Type B pancreatic cell (in vitro differentiated cells): Measurements from ENCODE around the gene ANGPTL7. TPM values are rescaled to one million over a fixed set of nuclear protein-coding genes. Genes with fewer than 3 reads are reported as not detected.

Experiments
- DNase-seq: peaks from one replicate; pipeline ENCODE4 v3.0.0; 2021; ENCODE audit warnings: mixed read lengths; ENCODE audit not compliant: unreplicated experiment; ENCODE audit errors: extremely low spot score
- H3K27ac Mint-ChIP-seq: 2 replicates; pipeline ENCODE4 v1.8.0; 2021; ENCODE audit warnings: mild to moderate bottlenecking, mixed read lengths
- H3K27me3 Mint-ChIP-seq: 2 replicates; pipeline ENCODE4 v1.8.0; 2021; ENCODE audit warnings: mixed read lengths
- H3K36me3 Mint-ChIP-seq: 2 replicates; pipeline ENCODE4 v1.8.0; 2021; ENCODE audit warnings: mixed read lengths
- H3K4me1 Mint-ChIP-seq: one replicate; pipeline ENCODE4 v1.8.0; 2021; ENCODE audit warnings: mixed read lengths; ENCODE audit not compliant: unreplicated experiment
- H3K4me3 Mint-ChIP-seq: 2 replicates; pipeline ENCODE4 v1.8.0; 2021; ENCODE audit warnings: mild to moderate bottlenecking, mixed read lengths
- H3K9me3 Mint-ChIP-seq: 2 replicates; pipeline ENCODE4 v1.8.0; 2021; ENCODE audit warnings: mixed read lengths
- total RNA-seq: library from RNA; stranded (reverse); gene quantifications from 2 replicates; pipeline ENCODE4 v1.2.1, GENCODE V29; 2021; ENCODE audit warnings: low replicate concordance
- TF ChIP-seq, protein P1 (sequence below): fragments of 200-600 bp; sonication (generic); conservative IDR thresholded peaks from 2 replicates; pipeline ENCODE4 v1.5.0; 2021; ENCODE audit warnings: antibody characterized with exemption, mild to moderate bottlenecking

ANGPTL7 gene
- total RNA-seq, 1 donor from 2014 or later, result 0.70 TPM

DNA sequence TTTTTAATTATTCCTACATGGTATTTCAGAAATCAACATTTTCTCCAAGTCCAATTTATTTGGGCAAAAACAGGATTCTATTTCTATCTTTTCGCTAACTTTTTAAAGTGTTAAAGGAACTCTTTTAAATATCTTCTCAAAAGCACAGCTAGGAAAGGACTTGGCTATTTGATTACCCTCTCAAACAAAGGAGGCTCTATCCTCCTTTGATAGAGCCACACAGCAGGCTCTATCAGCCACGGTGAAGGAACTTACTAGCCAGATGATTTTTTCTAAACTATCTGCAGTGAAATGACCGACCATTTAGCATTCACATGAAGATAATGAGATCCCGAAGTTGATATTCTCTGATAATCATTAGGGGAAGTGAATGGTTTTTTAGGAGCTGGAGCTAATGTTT lies 9.1 kb downstream of the ANGPTL7 start:
- Mint-ChIP-seq H3K36me3 (peaks cover 7% of the 10 kb centered on the region), H3K27me3 (no peaks in the 10 kb centered on the region), H3K9me3 (no peaks in the 10 kb centered on the region), H3K27ac (no peak overlapping the region), H3K4me3 (no peak overlapping the region), H3K4me1 (no peaks in the 10 kb centered on the region)
- TF ChIP-seq, protein P1, sequence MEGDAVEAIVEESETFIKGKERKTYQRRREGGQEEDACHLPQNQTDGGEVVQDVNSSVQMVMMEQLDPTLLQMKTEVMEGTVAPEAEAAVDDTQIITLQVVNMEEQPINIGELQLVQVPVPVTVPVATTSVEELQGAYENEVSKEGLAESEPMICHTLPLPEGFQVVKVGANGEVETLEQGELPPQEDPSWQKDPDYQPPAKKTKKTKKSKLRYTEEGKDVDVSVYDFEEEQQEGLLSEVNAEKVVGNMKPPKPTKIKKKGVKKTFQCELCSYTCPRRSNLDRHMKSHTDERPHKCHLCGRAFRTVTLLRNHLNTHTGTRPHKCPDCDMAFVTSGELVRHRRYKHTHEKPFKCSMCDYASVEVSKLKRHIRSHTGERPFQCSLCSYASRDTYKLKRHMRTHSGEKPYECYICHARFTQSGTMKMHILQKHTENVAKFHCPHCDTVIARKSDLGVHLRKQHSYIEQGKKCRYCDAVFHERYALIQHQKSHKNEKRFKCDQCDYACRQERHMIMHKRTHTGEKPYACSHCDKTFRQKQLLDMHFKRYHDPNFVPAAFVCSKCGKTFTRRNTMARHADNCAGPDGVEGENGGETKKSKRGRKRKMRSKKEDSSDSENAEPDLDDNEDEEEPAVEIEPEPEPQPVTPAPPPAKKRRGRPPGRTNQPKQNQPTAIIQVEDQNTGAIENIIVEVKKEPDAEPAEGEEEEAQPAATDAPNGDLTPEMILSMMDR, result no peak
- no peak for DNase-seq

DNA sequence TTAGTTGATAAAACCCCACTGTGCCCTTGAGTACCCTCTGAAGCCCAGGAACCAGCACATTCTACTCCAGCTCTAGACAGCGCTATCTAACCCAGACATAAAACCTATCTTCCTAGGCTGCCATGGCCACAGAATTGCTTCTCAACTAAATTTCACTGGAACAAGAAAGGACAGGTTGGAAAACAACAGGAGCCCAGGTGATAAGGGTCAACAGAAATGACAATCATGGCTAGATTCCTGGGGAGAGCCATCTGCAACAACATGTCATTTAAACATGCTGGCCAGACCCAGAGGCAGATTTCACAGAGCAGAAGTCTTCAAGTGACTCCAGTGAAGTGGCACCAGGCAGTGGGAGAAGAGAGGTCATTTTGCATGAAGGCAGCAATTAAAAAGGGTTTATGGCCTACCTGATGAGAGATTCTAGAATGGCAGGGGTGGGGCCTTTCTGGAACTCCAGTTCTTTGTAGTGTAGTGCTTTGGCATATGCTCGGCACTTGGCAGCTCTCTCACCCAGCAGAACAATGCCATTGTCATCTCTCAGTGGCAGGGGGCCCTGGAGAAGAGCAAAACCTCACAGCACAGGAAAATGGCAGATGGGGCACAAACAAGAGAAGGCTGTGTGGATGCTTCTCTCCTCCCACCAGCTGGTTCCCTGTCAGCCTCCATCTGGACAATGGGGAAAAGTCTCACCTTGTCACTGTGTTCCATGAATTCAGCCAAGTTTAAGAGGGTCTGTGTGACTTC lies 9.9 kb downstream of the ANGPTL7 start:
- Mint-ChIP-seq H3K4me3 (no peak overlapping the region), H3K4me1 (no peaks in the 10 kb centered on the region), H3K27ac (no peak overlapping the region), H3K9me3 (no peaks in the 10 kb centered on the region), H3K36me3 (peaks cover 12% of the 10 kb centered on the region), H3K27me3 (no peaks in the 10 kb centered on the region)
- TF ChIP-seq, protein P1, result no peak
- DNase-seq, result no peak

DNA sequence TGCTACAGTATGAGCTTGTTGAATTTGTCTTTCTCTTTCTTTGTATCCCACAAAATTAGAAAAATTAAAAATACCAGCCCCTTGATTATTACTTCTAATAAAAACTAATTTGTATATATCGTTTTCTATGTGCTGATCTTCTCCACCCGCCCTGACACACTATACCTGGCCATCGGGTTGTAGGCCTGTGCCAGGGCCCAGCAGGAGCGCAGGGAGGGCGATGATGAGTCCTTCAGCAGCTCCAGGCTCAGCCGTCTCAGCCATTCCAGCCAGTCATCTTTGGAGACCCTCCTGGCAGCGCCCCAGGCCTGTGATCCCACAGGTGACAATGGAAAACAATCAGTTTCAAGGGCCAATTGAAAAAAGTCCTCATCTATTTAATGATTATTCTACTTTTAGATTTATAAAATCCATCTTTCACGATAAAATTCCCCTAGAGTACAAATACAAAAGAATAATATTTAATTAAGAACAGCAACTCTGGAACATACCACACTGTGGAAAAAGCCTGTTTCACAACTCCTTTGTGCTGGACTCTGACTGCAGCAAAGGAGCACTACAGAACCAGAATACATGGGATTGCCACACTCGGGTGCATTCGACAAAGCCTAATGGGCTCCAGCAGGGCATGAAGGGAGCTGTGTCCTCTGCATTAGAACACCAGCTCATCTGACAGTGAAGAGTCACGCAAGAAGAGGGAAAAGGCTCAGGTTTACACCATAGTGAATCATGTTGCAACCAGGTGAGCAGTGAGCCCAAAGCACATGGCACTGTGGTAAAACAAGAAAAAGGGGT lies 15.4 kb downstream of the ANGPTL7 start:
- no peak for DNase-seq
- H3K36me3 Mint-ChIP-seq, result peaks cover 19% of the 10 kb centered on the region
- TF ChIP-seq, protein P1, result no peak
- H3K27me3 Mint-ChIP-seq, result no peaks in the 10 kb centered on the region
- H3K9me3 Mint-ChIP-seq, result no peaks in the 10 kb centered on the region
- H3K4me1 Mint-ChIP-seq, result no peaks in the 10 kb centered on the region
- no peak overlapping the region for H3K4me3 Mint-ChIP-seq
- H3K27ac Mint-ChIP-seq, result no peak overlapping the region

DNA sequence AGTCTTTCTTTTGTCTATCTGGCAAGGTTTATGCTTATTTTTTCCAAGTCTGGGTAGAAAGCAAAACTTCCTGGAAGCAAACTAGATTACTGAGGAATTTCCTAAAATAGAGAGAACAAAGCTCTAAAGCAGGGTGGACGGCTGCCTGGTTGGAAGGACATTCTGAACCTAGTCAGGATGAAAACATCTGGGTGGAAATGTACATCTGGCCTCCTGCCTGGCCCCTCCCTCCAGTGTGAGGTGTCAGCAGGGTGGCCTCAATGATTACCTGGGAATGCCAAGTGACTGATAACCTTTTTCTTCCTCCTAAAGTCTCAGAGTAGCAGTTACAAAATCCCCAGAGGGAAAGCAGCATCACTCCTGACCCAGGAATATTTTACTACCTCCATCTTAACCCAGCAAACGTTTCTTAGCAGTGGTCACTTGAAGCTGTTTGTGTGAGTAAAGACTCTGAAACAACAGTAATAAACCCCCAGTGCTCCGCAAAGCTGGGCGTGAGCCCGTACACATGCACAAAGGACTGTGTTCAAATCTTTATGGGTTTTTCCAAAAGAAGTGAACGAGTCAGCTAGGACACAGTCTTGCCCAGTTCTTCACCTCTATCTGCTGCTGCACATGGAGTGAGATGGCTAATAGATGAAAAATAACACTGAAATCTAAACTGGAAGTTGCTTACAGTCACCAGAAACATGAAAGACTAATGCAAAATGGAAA lies 18.9 kb downstream of the ANGPTL7 start:
- no peaks in the 10 kb centered on the region for H3K9me3 Mint-ChIP-seq
- H3K27me3 Mint-ChIP-seq, result no peaks in the 10 kb centered on the region
- no peak overlapping the region for H3K4me3 Mint-ChIP-seq
- TF ChIP-seq, protein P1, result no peak
- no peaks in the 10 kb centered on the region for H3K4me1 Mint-ChIP-seq
- DNase-seq, result no peak
- H3K36me3 Mint-ChIP-seq, result peaks cover 33% of the 10 kb centered on the region
- H3K27ac Mint-ChIP-seq, result no peak overlapping the region

DNA sequence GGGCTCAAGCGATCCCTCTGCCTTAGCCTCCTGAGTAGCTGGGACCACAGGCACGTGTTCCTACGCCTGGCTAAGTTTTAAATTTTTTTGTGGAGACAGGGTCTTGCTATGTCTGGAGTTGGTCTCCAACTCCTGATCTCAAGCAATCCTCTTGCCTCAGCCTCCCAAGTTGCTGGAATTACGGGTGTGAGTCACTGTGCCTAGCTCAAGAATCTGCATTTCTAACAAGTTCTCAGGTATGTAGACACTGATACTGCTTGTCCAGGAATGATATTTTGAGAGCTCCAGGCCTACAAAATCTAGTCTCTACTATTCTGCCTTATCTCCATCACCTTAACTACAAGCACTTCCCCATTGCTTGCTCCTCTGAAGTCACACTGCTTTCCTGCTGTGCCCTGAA lies 22.3 kb downstream of the ANGPTL7 start:
- H3K27ac Mint-ChIP-seq, result no peak overlapping the region
- TF ChIP-seq, protein P1, result no peak
- H3K4me3 Mint-ChIP-seq, result no peak overlapping the region
- no peaks in the 10 kb centered on the region for H3K9me3 Mint-ChIP-seq
- no peaks in the 10 kb centered on the region for H3K27me3 Mint-ChIP-seq
- H3K36me3 Mint-ChIP-seq, result peaks cover 40% of the 10 kb centered on the region
- DNase-seq, result no peak
- H3K4me1 Mint-ChIP-seq, result no peaks in the 10 kb centered on the region
